GM12878 (cell line): ENCODE data around the gene TTC38.

Experiments
- ASH2L ChIP-seq: fragments of 300-600, 200-600 bp; sonication (generic); IDR thresholded peaks from 2 replicates; pipeline ENCODE4 v1.6.1; 2017; ENCODE audit warnings: low read depth, mild to moderate bottlenecking, borderline replicate concordance
- BRCA1 ChIP-seq: IDR thresholded peaks from 2 replicates; pipeline ENCODE4 v1.6.1; 2011; ENCODE audit warnings: low read depth, low read length, improper control_type of control experiment
- CBX5 ChIP-seq: sonication (generic); IDR thresholded peaks from 2 replicates; pipeline ENCODE4 v1.6.1; 2016; ENCODE audit warnings: low read depth, moderate library complexity, mild to moderate bottlenecking, inconsistent platforms
- CTCF ChIP-seq, 3 experiments: IDR thresholded peaks in 2 of 3; conservative IDR thresholded peaks in 1 of 3; 2 replicates each; pipeline ENCODE4 v1.5.1; 2011; ENCODE audit warnings: low read depth in 3 of 3, low read length in 3 of 3, mild to moderate bottlenecking in 3 of 3, control low read depth in 2 of 3, moderate library complexity in 2 of 3, inconsistent platforms in 1 of 3, mixed read lengths in 1 of 3; ENCODE audit not compliant: control insufficient read depth in 2 of 3, insufficient read depth in 1 of 3; ENCODE audit errors: extremely low read depth in 1 of 3
- FOXM1 ChIP-seq: IDR thresholded peaks from 2 replicates; pipeline ENCODE4 v1.6.1; 2012; ENCODE audit warnings: low read depth, mild to moderate bottlenecking, inconsistent platforms, low read length, moderate library complexity
- POLR2A ChIP-seq: IDR thresholded peaks from 2 replicates; pipeline ENCODE4 v1.6.1; 2011; ENCODE audit warnings: low read depth, mild to moderate bottlenecking, low read length
- USF1 ChIP-seq: IDR thresholded peaks from 2 replicates; pipeline ENCODE4 v1.6.1; 2011; ENCODE audit warnings: borderline replicate concordance, low read depth, mild to moderate bottlenecking, moderate library complexity, mixed read lengths, low read length; ENCODE audit not compliant: insufficient read depth; ENCODE audit errors: extremely low read length
- ZNF687 ChIP-seq: fragments of 450-650 bp; IDR thresholded peaks from 2 replicates; pipeline ENCODE4 v1.6.1; 2017; ENCODE audit warnings: mild to moderate bottlenecking, moderate library complexity
- TF ChIP-seq, protein P1 (sequence below): fragments of 150-350 bp; IDR thresholded peaks from 2 replicates; pipeline ENCODE4 v1.6.1; 2016; ENCODE audit warnings: low read depth, low read length

- TF ChIP-seq POLR2A = no peak
- TF ChIP-seq, protein P1, sequence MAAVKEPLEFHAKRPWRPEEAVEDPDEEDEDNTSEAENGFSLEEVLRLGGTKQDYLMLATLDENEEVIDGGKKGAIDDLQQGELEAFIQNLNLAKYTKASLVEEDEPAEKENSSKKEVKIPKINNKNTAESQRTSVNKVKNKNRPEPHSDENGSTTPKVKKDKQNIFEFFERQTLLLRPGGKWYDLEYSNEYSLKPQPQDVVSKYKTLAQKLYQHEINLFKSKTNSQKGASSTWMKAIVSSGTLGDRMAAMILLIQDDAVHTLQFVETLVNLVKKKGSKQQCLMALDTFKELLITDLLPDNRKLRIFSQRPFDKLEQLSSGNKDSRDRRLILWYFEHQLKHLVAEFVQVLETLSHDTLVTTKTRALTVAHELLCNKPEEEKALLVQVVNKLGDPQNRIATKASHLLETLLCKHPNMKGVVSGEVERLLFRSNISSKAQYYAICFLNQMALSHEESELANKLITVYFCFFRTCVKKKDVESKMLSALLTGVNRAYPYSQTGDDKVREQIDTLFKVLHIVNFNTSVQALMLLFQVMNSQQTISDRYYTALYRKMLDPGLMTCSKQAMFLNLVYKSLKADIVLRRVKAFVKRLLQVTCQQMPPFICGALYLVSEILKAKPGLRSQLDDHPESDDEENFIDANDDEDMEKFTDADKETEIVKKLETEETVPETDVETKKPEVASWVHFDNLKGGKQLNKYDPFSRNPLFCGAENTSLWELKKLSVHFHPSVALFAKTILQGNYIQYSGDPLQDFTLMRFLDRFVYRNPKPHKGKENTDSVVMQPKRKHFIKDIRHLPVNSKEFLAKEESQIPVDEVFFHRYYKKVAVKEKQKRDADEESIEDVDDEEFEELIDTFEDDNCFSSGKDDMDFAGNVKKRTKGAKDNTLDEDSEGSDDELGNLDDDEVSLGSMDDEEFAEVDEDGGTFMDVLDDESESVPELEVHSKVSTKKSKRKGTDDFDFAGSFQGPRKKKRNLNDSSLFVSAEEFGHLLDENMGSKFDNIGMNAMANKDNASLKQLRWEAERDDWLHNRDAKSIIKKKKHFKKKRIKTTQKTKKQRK = no peak
- TF ChIP-seq CTCF (IDR thresholded peaks at IDR 0.05 in 2 of 3, conservative IDR thresholded peaks at IDR 0.05 in 1 of 3; ENCODE audit: control insufficient read depth in 2 of 3, extremely low read depth in 1 of 3, insufficient read depth in 1 of 3, low read depth in 3 of 3, low read length in 3 of 3) = no peak
- TF ChIP-seq BRCA1 = no peak
- TF ChIP-seq USF1 = no peak
- TF ChIP-seq ZNF687 = no peak
- TF ChIP-seq FOXM1 = no peak
- TF ChIP-seq ASH2L = no peak
- no peak for TF ChIP-seq CBX5
These were observed 23.0 kb upstream of the TTC38 start for GRCh38 chr22:46244771-46245170.
